ENCODE measurements around the gene MBNL3.
A peak's percentile ranks its signal among the peaks of the same experiment; 100 is the strongest.

Gene MBNL3

DNA sequence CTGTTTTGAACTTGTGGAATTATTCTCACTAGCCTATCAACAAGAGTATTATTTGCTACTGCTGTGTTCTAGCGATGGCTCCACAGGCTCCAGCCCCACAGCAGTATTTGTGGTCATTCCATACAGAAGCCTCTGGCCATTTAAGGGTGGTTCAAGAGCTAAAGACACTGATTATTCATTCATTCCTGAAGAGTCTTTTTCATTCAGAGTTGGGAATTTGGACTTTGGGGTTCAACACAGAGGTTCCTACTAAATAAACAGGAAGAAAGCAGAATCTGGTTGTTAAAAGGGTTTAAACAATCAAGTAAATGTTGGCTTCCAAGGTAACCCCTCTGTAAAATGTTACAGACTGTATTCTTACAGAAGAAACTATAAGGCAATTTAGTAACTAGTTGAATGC lies 4.3 kb upstream of the MBNL3 start:
- H3K4me3 ChIP-seq (ENCODE audit: low read length) = no peak overlapping the region
- H3K9ac ChIP-seq (ENCODE audit: low read length) = no peak overlapping the region

DNA sequence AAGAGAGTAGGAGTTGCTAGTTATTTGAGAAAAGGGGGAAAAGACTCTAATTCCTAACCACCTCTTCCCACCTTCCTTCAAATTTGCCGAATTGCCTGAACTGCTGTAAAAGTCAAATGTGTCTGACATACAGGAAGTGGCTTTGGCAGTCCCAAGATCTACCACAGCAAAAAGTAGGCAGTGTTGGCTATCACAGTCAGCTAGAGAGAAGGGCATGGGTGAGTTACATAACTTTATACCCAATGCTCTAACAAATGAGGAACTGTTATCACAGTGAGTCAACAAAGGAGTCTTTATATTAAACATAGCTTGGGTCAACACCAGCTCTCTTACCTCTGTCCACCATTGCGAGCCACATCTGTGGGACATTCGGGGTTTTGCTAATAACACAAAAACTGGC lies 2.4 kb upstream of the MBNL3 start:
- H3K27ac ChIP-seq (ENCODE audit: low read length) = no peak overlapping the region
- no peak overlapping the region for H3K4me3 ChIP-seq (ENCODE audit: low read length)

More for the DNA sequence above, 4.3 kb upstream of the MBNL3 start:
- H3K27ac ChIP-seq (ENCODE audit: low read length) = no peak overlapping the region
- no peaks in the 10 kb centered on the region for H3K4me1 ChIP-seq (ENCODE audit: control insufficient read depth, low read depth, low read length)
- H3K27me3 ChIP-seq (ENCODE audit: control insufficient read depth, insufficient read depth, low read length) = peaks cover 21% of the 10 kb centered on the region
- H3K9me3 ChIP-seq (ENCODE audit: control insufficient read depth, low read depth, low read length) = peaks cover 4% of the 10 kb centered on the region
- no peaks in the 10 kb centered on the region for H3K36me3 ChIP-seq (ENCODE audit: control insufficient read depth, low read depth, low read length)

DNA sequence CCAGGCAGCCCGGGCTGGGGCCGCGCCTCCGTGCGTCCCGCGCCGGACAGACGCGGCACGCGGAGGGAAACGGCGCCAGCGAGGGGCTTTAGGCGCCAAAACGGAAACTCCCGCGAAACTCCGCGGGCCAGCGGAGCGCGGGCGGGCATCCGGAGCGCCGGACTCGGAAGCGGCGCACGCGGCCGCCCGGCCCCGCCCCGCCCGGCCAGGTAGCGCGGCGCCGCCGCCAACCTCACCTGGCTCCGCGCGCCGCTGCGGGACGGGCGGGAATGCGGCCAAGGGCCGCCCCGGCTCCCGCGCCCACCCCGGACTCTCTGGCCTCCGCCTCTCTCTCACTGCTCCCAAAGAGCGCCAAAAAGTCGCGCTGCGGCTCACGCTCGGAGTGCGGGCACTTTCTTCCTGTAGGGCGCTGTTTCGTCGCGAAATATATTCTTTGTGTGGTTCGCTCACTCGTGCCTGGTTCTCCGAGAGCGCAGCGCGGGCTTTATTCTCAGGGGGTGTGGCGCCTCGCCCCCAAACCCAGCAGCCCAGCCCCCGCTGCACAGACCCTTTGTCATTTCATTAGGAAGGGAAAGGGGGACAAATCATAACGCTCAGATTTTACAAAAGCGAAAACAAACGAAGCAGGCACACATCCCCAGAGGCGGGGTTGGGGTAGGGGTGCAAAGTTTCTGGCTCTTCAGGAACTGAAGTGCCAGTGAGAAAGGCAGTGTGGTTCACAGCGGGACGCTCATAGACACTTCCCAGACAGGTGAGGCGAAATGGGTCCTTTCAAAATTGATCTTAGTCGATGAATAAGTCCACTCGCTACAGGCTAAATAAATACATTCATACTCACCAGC lies 961 bp upstream of the MBNL3 start:
- H3K4me1 ChIP-seq (ENCODE audit: control insufficient read depth, low read depth, low read length) = no peaks in the 10 kb centered on the region
- H3K27me3 ChIP-seq (ENCODE audit: control insufficient read depth, insufficient read depth, low read length) = peaks cover 25% of the 10 kb centered on the region
- H3K9me3 ChIP-seq (ENCODE audit: control insufficient read depth, low read depth, low read length) = peaks cover 4% of the 10 kb centered on the region
- H3K27ac ChIP-seq (ENCODE audit: low read length) = no peak overlapping the region
- H3K4me3 ChIP-seq (ENCODE audit: low read length) = peak overlapping the region; percentile 70
- peak overlapping the region; percentile 80 for H3K9ac ChIP-seq (ENCODE audit: low read length)
- no peaks in the 10 kb centered on the region for H3K36me3 ChIP-seq (ENCODE audit: control insufficient read depth, low read depth, low read length)

More for the DNA sequence above, 2.4 kb upstream of the MBNL3 start:
- H3K9me3 ChIP-seq (ENCODE audit: control insufficient read depth, low read depth, low read length) = peaks cover 4% of the 10 kb centered on the region
- H3K36me3 ChIP-seq (ENCODE audit: control insufficient read depth, low read depth, low read length) = no peaks in the 10 kb centered on the region
- no peaks in the 10 kb centered on the region for H3K4me1 ChIP-seq (ENCODE audit: control insufficient read depth, low read depth, low read length)
- peaks cover 25% of the 10 kb centered on the region for H3K27me3 ChIP-seq (ENCODE audit: control insufficient read depth, insufficient read depth, low read length)
- no peak overlapping the region for H3K9ac ChIP-seq (ENCODE audit: low read length)

DNA sequence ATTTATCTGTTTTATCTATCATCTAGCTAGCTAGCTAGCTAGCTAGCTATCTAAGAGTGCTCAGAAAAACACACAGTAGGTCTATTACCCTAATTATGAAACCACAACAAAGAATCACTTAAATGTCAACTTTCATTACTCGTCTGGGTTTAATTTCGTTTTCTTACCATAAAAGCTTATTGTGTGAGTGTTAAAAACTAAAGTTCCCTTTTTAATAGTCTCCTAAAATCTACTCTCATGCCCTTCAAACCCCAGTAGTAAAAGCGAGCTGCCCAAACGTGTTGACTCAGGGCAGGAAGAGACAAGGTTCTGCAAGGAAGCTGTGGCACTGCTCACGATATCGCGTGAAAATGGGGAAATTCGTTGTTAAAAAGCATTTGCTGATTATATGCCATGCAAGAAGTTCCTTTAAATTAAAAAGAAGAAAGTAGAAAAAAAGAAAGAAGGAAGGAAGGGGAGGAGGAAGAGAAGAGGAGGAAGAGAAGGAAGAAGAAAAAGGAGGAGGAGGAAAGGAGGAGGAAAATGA lies 595 bp downstream of the MBNL3 start:
- Histone ChIP-seq H3K4me3 (ENCODE audit: low read length) (peak overlapping the region; percentile 60), H3K27me3 (ENCODE audit: control insufficient read depth, insufficient read depth, low read length) (peaks cover 25% of the 10 kb centered on the region), H3K9me3 (ENCODE audit: control insufficient read depth, low read depth, low read length) (peaks cover 4% of the 10 kb centered on the region), H3K9ac (ENCODE audit: low read length) (peak overlapping the region; percentile 80), H3K36me3 (ENCODE audit: control insufficient read depth, low read depth, low read length) (no peaks in the 10 kb centered on the region), H3K27ac (ENCODE audit: low read length) (no peak overlapping the region), H3K4me1 (ENCODE audit: control insufficient read depth, low read depth, low read length) (peaks cover 14% of the 10 kb centered on the region)

DNA sequence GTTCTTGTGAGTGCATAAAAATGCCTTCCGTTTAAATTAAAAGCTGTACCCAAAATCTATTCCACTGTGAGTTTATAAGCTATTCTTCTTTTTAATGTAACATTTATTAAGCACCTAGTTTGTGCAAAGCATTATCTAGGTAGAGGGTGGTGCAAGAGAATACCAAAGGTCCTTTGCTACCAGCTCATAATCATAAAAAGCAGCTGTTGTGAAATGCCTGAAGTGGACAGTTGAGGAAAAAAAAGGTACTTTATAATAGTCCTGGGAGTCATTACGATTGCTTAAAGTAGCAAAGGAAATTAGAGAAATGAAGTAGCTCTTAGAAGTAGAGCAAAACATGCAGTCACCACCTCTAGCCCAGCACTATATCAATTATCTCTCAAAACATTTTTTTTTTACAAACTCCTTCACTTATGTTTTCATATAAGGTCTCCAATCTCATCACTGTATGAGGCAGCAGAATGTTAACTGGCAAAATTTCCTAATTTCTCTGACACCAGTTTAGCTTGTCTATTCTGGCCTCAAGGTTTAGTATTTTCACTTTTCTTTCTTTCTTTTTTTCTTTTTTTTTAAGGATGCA lies 2.1 kb downstream of the MBNL3 start:
- H3K4me3 ChIP-seq (ENCODE audit: low read length) = no peak overlapping the region
- peaks cover 23% of the 10 kb centered on the region for H3K4me1 ChIP-seq (ENCODE audit: control insufficient read depth, low read depth, low read length)
- no peak overlapping the region for H3K9ac ChIP-seq (ENCODE audit: low read length)

DNA sequence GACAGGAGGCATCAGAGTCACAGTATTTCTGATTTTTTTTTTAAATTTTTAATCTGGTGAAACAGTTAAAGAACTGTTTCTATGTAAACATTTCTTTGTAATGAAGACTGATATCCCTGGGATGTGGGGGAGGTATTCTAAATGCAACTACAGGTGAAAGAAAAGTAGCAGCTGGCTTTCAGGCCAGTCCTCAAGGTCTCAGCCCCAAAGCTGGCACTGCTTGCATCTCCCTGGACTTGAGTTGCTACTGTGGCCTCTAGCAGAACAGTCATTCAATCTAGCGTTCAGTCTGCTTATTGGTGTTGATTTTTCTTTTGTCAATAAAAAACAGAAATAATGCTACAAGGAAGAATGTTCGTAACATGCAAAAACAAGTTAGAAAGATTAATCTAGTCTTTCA lies 4.9 kb downstream of the MBNL3 start:
- Histone ChIP-seq H3K36me3 (ENCODE audit: control insufficient read depth, low read depth, low read length) (no peaks in the 10 kb centered on the region), H3K27ac (ENCODE audit: low read length) (no peak overlapping the region), H3K4me3 (ENCODE audit: low read length) (no peak overlapping the region), H3K27me3 (ENCODE audit: control insufficient read depth, insufficient read depth, low read length) (peaks cover 10% of the 10 kb centered on the region), H3K4me1 (ENCODE audit: control insufficient read depth, low read depth, low read length) (peaks cover 28% of the 10 kb centered on the region), H3K9ac (ENCODE audit: low read length) (no peak overlapping the region), H3K9me3 (ENCODE audit: control insufficient read depth, low read depth, low read length) (peaks cover 9% of the 10 kb centered on the region)

More for the DNA sequence above, 2.1 kb downstream of the MBNL3 start:
- H3K9me3 ChIP-seq (ENCODE audit: control insufficient read depth, low read depth, low read length) = peaks cover 7% of the 10 kb centered on the region
- no peaks in the 10 kb centered on the region for H3K36me3 ChIP-seq (ENCODE audit: control insufficient read depth, low read depth, low read length)
- no peak overlapping the region for H3K27ac ChIP-seq (ENCODE audit: low read length)
- peaks cover 25% of the 10 kb centered on the region for H3K27me3 ChIP-seq (ENCODE audit: control insufficient read depth, insufficient read depth, low read length)

DNA sequence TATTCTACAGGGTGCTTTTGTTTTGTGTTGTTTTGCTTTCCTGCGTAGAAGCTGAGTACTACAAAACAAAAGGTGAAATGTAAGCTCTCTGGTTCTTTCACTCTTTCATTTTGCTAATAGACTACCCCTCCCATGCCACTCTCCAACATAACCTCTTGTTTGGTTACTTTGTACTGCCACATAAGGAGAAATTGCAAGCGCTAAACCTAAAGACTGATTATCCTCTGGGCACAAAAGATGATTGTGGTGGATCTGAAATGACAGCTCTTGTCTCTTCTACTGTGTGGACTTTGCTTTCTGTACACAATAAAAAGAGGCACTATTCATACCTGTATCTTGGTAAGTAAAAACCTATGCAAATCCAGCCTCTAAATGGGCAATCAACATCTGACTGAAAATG lies 5.3 kb downstream of the MBNL3 start:
- H3K4me1 ChIP-seq (ENCODE audit: control insufficient read depth, low read depth, low read length) = peaks cover 28% of the 10 kb centered on the region

DNA sequence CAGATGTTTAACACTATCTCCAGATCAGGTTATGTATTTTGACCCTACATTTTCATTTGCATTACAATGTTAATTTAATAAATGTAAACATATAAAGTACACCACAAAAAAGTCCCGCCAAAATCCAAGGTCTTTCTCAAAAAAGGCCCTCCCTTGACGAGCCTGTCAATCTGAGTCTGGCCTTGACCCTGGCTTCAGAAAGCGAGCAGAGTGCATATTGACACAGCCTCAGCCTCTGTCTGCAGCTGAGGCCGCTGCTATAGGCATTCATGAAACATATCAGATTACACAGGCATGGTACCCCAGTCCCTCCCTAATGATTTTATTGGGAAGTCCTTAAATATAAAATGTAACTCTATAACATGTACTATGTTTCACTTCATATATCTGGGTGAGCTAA lies 6.2 kb downstream of the MBNL3 start:
- Histone ChIP-seq H3K4me3 (ENCODE audit: low read length) (no peak overlapping the region), H3K36me3 (ENCODE audit: control insufficient read depth, low read depth, low read length) (no peaks in the 10 kb centered on the region), H3K4me1 (ENCODE audit: control insufficient read depth, low read depth, low read length) (peaks cover 28% of the 10 kb centered on the region), H3K9me3 (ENCODE audit: control insufficient read depth, low read depth, low read length) (peaks cover 10% of the 10 kb centered on the region), H3K27me3 (ENCODE audit: control insufficient read depth, insufficient read depth, low read length) (no peaks in the 10 kb centered on the region), H3K9ac (ENCODE audit: low read length) (no peak overlapping the region), H3K27ac (ENCODE audit: low read length) (no peak overlapping the region)

More for the DNA sequence above, 5.3 kb downstream of the MBNL3 start:
- H3K9ac ChIP-seq (ENCODE audit: low read length) = no peak overlapping the region
- no peak overlapping the region for H3K27ac ChIP-seq (ENCODE audit: low read length)
- no peaks in the 10 kb centered on the region for H3K36me3 ChIP-seq (ENCODE audit: control insufficient read depth, low read depth, low read length)
- peaks cover 9% of the 10 kb centered on the region for H3K9me3 ChIP-seq (ENCODE audit: control insufficient read depth, low read depth, low read length)
- peaks cover 8% of the 10 kb centered on the region for H3K27me3 ChIP-seq (ENCODE audit: control insufficient read depth, insufficient read depth, low read length)
- no peak overlapping the region for H3K4me3 ChIP-seq (ENCODE audit: low read length)

DNA sequence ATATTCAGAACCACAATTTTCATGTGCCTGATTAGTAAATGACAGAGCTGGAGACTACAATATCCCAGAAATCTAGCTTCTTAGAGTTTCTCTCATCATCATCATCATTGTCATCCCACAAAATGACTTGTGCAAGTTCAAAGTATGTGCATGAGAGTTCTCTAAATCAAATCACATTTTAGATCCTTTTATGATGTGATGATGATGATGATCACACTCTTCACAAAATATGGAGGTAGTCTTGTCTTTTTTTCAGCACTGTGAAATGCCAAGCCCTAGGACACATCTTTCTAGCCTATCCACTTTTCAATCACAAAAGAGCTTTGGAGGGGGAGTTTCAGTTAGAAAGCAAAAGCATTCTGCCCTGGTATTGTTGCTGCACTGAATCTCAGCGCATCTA lies 7.4 kb downstream of the MBNL3 start:
- Histone ChIP-seq H3K4me1 (ENCODE audit: control insufficient read depth, low read depth, low read length) (peaks cover 33% of the 10 kb centered on the region), H3K9ac (ENCODE audit: low read length) (no peak overlapping the region), H3K27ac (ENCODE audit: low read length) (no peak overlapping the region), H3K36me3 (ENCODE audit: control insufficient read depth, low read depth, low read length) (no peaks in the 10 kb centered on the region), H3K4me3 (ENCODE audit: low read length) (no peak overlapping the region), H3K27me3 (ENCODE audit: control insufficient read depth, insufficient read depth, low read length) (no peaks in the 10 kb centered on the region), H3K9me3 (ENCODE audit: control insufficient read depth, low read depth, low read length) (peaks cover 15% of the 10 kb centered on the region)

DNA sequence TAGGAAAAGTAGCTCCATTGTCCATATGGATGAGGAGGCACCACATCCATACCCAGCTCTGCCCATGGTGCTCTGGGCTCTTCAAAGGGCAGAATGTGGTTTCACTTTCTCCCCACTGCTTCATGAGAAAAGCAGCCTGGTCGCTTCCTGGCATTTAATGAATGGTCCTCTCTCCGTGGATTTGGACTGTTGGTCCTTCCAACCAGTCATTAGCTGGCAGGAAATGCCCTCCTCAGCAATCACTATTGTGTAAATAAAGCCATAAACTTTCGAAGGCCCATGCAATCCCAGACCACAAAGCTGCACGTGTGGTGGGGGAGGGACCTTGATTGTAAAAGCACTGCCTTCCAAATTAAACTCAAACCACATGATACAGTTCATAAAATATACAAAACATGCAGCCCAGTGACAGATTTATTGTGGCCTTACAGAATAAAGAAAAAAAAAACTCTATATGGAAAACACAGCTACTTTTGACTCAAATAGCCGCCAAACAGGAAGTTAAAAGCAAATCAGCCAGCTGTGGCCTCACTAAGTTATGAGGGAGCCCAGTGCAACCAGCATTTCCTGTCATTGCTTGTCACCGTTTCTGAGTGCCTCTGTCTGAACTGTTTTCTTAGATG lies 8.1 kb downstream of the MBNL3 start:
- no peaks in the 10 kb centered on the region for H3K27me3 ChIP-seq (ENCODE audit: control insufficient read depth, insufficient read depth, low read length)
- H3K9ac ChIP-seq (ENCODE audit: low read length) = no peak overlapping the region
- H3K36me3 ChIP-seq (ENCODE audit: control insufficient read depth, low read depth, low read length) = no peaks in the 10 kb centered on the region
- H3K27ac ChIP-seq (ENCODE audit: low read length) = no peak overlapping the region
- peaks cover 33% of the 10 kb centered on the region for H3K4me1 ChIP-seq (ENCODE audit: control insufficient read depth, low read depth, low read length)
- peaks cover 15% of the 10 kb centered on the region for H3K9me3 ChIP-seq (ENCODE audit: control insufficient read depth, low read depth, low read length)
- H3K4me3 ChIP-seq (ENCODE audit: low read length) = no peak overlapping the region

DNA sequence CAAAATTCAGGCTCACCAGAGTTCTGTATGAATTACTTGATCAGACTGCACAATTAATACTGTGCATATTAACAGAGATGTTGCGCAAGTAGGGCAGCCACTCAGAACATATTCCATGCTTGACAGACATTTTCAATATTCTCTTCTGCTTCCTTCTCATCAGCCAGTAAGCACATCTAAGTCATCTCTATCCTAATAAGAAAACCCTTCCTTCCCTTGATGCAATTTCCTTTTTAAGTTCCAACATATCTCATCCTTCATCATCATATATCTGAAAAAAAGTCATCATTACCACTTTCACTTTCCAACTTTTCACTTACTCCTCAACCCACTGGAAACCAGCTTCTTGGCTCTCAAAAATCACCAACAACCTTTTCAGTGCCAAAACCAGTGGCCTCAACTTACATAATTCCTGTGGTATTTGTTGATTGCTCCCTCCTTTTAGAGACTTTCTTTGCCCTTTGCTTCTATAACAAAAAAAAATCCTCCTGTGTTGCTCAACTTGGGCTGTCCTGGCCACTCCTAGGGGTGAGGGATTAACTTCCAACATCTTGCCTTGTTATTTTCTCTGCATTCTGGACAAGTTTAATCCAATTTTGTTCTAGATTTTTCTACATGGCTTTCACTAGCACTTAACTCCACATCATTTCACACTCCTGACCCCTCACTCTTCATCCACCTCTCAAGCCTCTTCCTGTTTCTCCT lies 14.1 kb downstream of the MBNL3 start:
- Histone ChIP-seq H3K4me1 (ENCODE audit: control insufficient read depth, low read depth, low read length) (peaks cover 5% of the 10 kb centered on the region), H3K27me3 (ENCODE audit: control insufficient read depth, insufficient read depth, low read length) (no peaks in the 10 kb centered on the region), H3K36me3 (ENCODE audit: control insufficient read depth, low read depth, low read length) (no peaks in the 10 kb centered on the region), H3K9me3 (ENCODE audit: control insufficient read depth, low read depth, low read length) (peaks cover 6% of the 10 kb centered on the region), H3K4me3 (ENCODE audit: low read length) (no peak overlapping the region), H3K27ac (ENCODE audit: low read length) (no peak overlapping the region), H3K9ac (ENCODE audit: low read length) (no peak overlapping the region)
